ENCODE measurements around the gene OR4B1. TPM values are rescaled to one million over a fixed set of nuclear protein-coding genes. Genes with fewer than 3 reads are reported as not detected.
"Not testable (repeated sequence)": the region's sequence is repeated elsewhere in the genome, so short reads cannot be mapped to it uniquely, and the experiment has no call there.

The OR4B1 gene
- not detected in 2 replicates for total RNA-seq (2014; rRNA removed; shearing (Covaris generic))

GRCh38 chr11:48216510-48216909, at the start of gene OR4B1:
TSS of gene OR4B1 (plus strand) at chr11:48216810. CDS start at chr11:48216810, 0 bp downstream.
- in situ Hi-C loops (cut with HindIII; ENCODE audit: low sequenced_read_pairs), result no loop called here
- DNase-seq (ENCODE audit: low spot score), result no peak

GRCh38 chr11:48167380-48167779, 49.2 kb upstream of the OR4B1 start:
- in situ Hi-C loops (cut with HindIII; ENCODE audit: low sequenced_read_pairs), result no loop called here
- DNase-seq (ENCODE audit: low spot score), result no peak

- DNase-seq (ENCODE audit: low spot score), result no peak
- in situ Hi-C loops (cut with HindIII; ENCODE audit: low sequenced_read_pairs), result no loop called here
Observed at GRCh38 chr11:48168815-48169214, 47.8 kb upstream of the OR4B1 start.

GRCh38 chr11:48169259-48169658, 47.4 kb upstream of the OR4B1 start:
- DNase-seq (ENCODE audit: low spot score), result no peak
- in situ Hi-C loops (cut with HindIII; ENCODE audit: low sequenced_read_pairs), result no loop called here

GRCh38 chr11:48169717-48170116, 46.9 kb upstream of the OR4B1 start:
- in situ Hi-C loops (cut with HindIII; ENCODE audit: low sequenced_read_pairs), result no loop called here
- no peak for DNase-seq (ENCODE audit: low spot score)

- DNase-seq (ENCODE audit: low spot score), result no peak
- in situ Hi-C loops (cut with HindIII; ENCODE audit: low sequenced_read_pairs), result no loop called here
Observed at GRCh38 chr11:48170241-48171233, 46.1 kb upstream of the OR4B1 start.

GRCh38 chr11:48172818-48173609, 43.6 kb upstream of the OR4B1 start:
- in situ Hi-C loops (cut with HindIII; ENCODE audit: low sequenced_read_pairs), result no loop called here
- DNase-seq (ENCODE audit: low spot score), result peak; percentile 52

GRCh38 chr11:48177661-48178060, 38.9 kb upstream of the OR4B1 start:
- DNase-seq (ENCODE audit: low spot score), result no peak
- in situ Hi-C loops (cut with HindIII; ENCODE audit: low sequenced_read_pairs), result no loop called here

- in situ Hi-C loops (cut with HindIII; ENCODE audit: low sequenced_read_pairs), result no loop called here
Observed at GRCh38 chr11:48180627-48181026, 36.0 kb upstream of the OR4B1 start.

GRCh38 chr11:48182860-48183526, 33.6 kb upstream of the OR4B1 start:
- no peak for DNase-seq (ENCODE audit: low spot score)
- in situ Hi-C loops (cut with HindIII; ENCODE audit: low sequenced_read_pairs), result no loop called here

More at GRCh38 chr11:48180627-48181026, 36.0 kb upstream of the OR4B1 start:
- no peak for DNase-seq (ENCODE audit: low spot score)

- no peak for DNase-seq (ENCODE audit: low spot score)
- in situ Hi-C loops (cut with HindIII; ENCODE audit: low sequenced_read_pairs), result no loop called here
Observed at GRCh38 chr11:48184452-48184851, 32.2 kb upstream of the OR4B1 start.

- in situ Hi-C loops (cut with HindIII; ENCODE audit: low sequenced_read_pairs); DNase-seq (ENCODE audit: low spot score): not testable (repeated sequence)
Observed at GRCh38 chr11:48190906-48191654, 25.5 kb upstream of the OR4B1 start.

GRCh38 chr11:48193876-48194275, 22.7 kb upstream of the OR4B1 start:
- in situ Hi-C loops (cut with HindIII; ENCODE audit: low sequenced_read_pairs), result no loop called here
- no peak for DNase-seq (ENCODE audit: low spot score)

- in situ Hi-C loops (cut with HindIII; ENCODE audit: low sequenced_read_pairs), result no loop called here
- no peak for DNase-seq (ENCODE audit: low spot score)
Observed at GRCh38 chr11:48207881-48208280, 8.7 kb upstream of the OR4B1 start.

- DNase-seq (ENCODE audit: low spot score), result no peak
- in situ Hi-C loops (cut with HindIII; ENCODE audit: low sequenced_read_pairs), result no loop called here
Observed at GRCh38 chr11:48210052-48210451, 6.6 kb upstream of the OR4B1 start.

GRCh38 chr11:48228761-48229160, 12.2 kb downstream of the OR4B1 start:
- DNase-seq (ENCODE audit: low spot score), result no peak
- in situ Hi-C loops (cut with HindIII; ENCODE audit: low sequenced_read_pairs), result no loop called here

- DNase-seq (ENCODE audit: low spot score); in situ Hi-C loops (cut with HindIII; ENCODE audit: low sequenced_read_pairs): not testable (repeated sequence)
Observed at GRCh38 chr11:48230057-48230456, 13.4 kb downstream of the OR4B1 start.

- in situ Hi-C loops (cut with HindIII; ENCODE audit: low sequenced_read_pairs), result no loop called here
- no peak for DNase-seq (ENCODE audit: low spot score)
Observed at GRCh38 chr11:48237727-48238126, 21.1 kb downstream of the OR4B1 start.

GRCh38 chr11:48242501-48242900, 25.9 kb downstream of the OR4B1 start:
- in situ Hi-C loops (cut with HindIII; ENCODE audit: low sequenced_read_pairs), result no loop called here
- DNase-seq (ENCODE audit: low spot score), result no peak

All from G401 (cell line).